Karpas-422 (cell line): ENCODE results near the gene ZNF480. TPM values are rescaled to one million over a fixed set of nuclear protein-coding genes. Genes with fewer than 3 reads are reported as not detected.
A peak's percentile ranks its signal among the peaks of the same experiment; 100 is the strongest.
"Not testable (repeated sequence)": the region's sequence is repeated elsewhere in the genome, so short reads cannot be mapped to it uniquely, and the experiment has no call there.

Experiments
- DNase-seq: peaks from one replicate; pipeline ENCODE4 v3.0.0-alpha.2; 2015
- H2AFZ ChIP-seq: fragments of 200-600 bp; sonication (generic); 2 replicates; pipeline ENCODE4 v1.6.1; 2014; ENCODE audit warnings: antibody characterized with exemption, low read length, mixed read lengths
- H3K27ac ChIP-seq: fragments of 200-600 bp; sonication (generic); 2 replicates; pipeline ENCODE4 v1.5.1; 2014; ENCODE audit warnings: mild to moderate bottlenecking, low read length, moderate library complexity
- H3K27me3 ChIP-seq: fragments of 200-600 bp; sonication (generic); 2 replicates; pipeline ENCODE4 v1.6.1; 2014; ENCODE audit warnings: low read length, mixed read lengths
- H3K36me3 ChIP-seq: fragments of 200-600 bp; sonication (generic); 2 replicates; pipeline ENCODE4 v1.6.1; 2014; ENCODE audit warnings: low read length, mixed read lengths; ENCODE audit not compliant: insufficient read depth
- H3K4me1 ChIP-seq: fragments of 200-600 bp; sonication (generic); 2 replicates; pipeline ENCODE4 v1.6.1; 2014; ENCODE audit warnings: mild to moderate bottlenecking, low read length, mixed read lengths
- H3K4me2 ChIP-seq: fragments of 200-600 bp; sonication (generic); 2 replicates; pipeline ENCODE4 v1.6.1; 2014; ENCODE audit warnings: low read length, low read depth, mild to moderate bottlenecking; ENCODE audit not compliant: poor library complexity, severe bottlenecking
- H3K4me3 ChIP-seq: fragments of 200-600 bp; sonication (generic); 2 replicates; pipeline ENCODE4 v1.5.1; 2014; ENCODE audit warnings: mild to moderate bottlenecking, antibody characterized with exemption, low read length, mixed read lengths
- H3K79me2 ChIP-seq: fragments of 200-600 bp; sonication (generic); 2 replicates; pipeline ENCODE4 v1.6.1; 2014; ENCODE audit warnings: mild to moderate bottlenecking, low read length, mixed read lengths
- H3K9ac ChIP-seq: fragments of 200-600 bp; sonication (generic); 2 replicates; pipeline ENCODE4 v1.6.0; 2014; ENCODE audit warnings: low read length
- H3K9me2 ChIP-seq: fragments of 200-600 bp; sonication (generic), shearing (Covaris generic); replicated peaks from 2 replicates; pipeline ENCODE4 v1.6.0; 2014; ENCODE audit warnings: mild to moderate bottlenecking, low read length, moderate library complexity; ENCODE audit not compliant: insufficient read depth
- H3K9me3 ChIP-seq: fragments of 300-700, 200-600 bp; sonication (generic); 2 replicates; pipeline ENCODE4 v1.6.1; 2014; ENCODE audit warnings: low read length, mixed read lengths
- H4K20me1 ChIP-seq: fragments of 200-600 bp; sonication (generic); 2 replicates; pipeline ENCODE4 v1.6.1; 2014; ENCODE audit warnings: mild to moderate bottlenecking, antibody characterized with exemption, low read length, low read depth; ENCODE audit not compliant: insufficient read depth
- total RNA-seq: library from RNA; depleted of rRNA; stranded (reverse); fragments of >200 nt; shearing (Covaris generic); gene quantifications from 2 replicates; pipeline ENCODE4 v1.2.3, GENCODE V29; 2014; ENCODE audit warnings: low replicate concordance

The ZNF480 gene
- total RNA-seq, 1 experiment from 2014 or later = 33.9 TPM

DNA sequence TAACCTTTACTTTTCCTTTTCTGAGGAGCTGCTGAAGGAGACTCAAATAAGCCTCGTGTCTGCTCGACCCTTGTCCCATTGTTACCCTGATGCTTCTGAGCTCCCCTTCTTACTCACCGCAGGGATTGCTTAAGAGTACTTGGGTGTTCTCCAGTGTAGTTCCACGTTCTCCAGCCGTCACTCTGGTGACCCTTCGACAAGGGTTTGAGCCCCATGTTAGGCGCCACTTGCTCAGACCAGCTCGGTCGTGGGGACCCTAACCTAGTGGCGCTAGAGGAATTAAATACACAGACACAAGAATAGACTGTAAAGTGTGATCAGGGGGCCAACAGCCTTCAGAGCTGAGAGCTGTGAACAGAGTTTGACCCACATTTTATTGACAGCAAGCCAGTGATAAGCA, 10.3 kb downstream of the ZNF480 start:
- peaks cover 93% of the 10 kb centered on the region for H3K36me3 ChIP-seq
- H4K20me1 ChIP-seq = no peaks in the 10 kb centered on the region
- peak; percentile 64 for DNase-seq
- no peak overlapping the region for H2AFZ ChIP-seq
- H3K4me1 ChIP-seq = no peaks in the 10 kb centered on the region
- H3K27me3 ChIP-seq = no peaks in the 10 kb centered on the region
- H3K79me2 ChIP-seq = peaks cover 44% of the 10 kb centered on the region
- peaks cover 61% of the 10 kb centered on the region for H3K9me3 ChIP-seq
- no peak overlapping the region for H3K9ac ChIP-seq
- H3K4me2 ChIP-seq = no peak overlapping the region
- H3K27ac ChIP-seq = no peak overlapping the region
- no peak overlapping the region for H3K4me3 ChIP-seq
- H3K9me2 ChIP-seq = no peaks in the 10 kb centered on the region

DNA sequence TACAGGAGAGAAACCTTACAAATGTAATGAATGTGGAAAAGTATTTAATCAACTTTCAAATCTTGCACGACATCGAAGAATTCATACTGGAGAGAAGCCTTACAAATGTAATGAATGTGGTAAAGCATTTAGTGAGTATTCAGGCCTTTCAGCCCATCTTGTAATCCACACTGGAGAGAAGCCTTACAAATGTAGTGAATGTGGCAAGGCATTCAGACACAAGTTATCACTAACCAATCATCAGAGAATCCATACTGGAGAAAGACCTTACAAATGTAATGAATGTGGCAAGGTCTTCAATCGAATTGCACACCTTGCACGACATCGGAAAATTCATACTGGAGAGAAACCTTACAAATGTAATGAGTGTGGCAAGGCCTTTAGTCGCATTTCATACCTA, 25.5 kb downstream of the ZNF480 start:
- H3K4me1 ChIP-seq = no peaks in the 10 kb centered on the region
- no peak overlapping the region for H3K27ac ChIP-seq
- peaks cover 84% of the 10 kb centered on the region for H3K36me3 ChIP-seq
- H4K20me1 ChIP-seq = no peaks in the 10 kb centered on the region
- H3K9ac ChIP-seq = no peak overlapping the region
- no peaks in the 10 kb centered on the region for H3K27me3 ChIP-seq
- H2AFZ ChIP-seq = no peak overlapping the region
- peaks cover 81% of the 10 kb centered on the region for H3K9me3 ChIP-seq
- no peak overlapping the region for H3K4me3 ChIP-seq
- no peak overlapping the region for H3K4me2 ChIP-seq
- peaks cover 20% of the 10 kb centered on the region for H3K79me2 ChIP-seq
- DNase-seq = no peak
- no peaks in the 10 kb centered on the region for H3K9me2 ChIP-seq

DNA sequence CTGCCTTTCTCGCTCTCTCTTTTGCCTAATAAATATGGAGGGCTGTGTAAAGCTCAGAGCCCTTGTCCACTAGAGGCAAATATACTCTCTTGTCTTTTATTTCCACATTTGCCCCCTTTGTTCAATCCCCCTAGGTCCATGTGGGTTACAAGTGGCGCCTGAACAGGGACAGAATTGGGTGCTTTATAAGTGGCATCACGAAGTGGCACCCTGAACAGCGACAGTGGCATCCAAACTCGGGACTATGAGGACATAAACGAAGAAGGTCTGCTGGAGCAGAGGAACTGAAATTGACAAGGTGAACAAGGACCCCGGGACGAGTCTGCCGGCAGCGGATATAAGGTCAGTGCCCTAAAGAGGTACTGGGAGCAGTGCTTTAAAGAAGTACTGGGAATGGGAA, 34.8 kb downstream of the ZNF480 start:
- H3K9ac ChIP-seq = no peak overlapping the region
- DNase-seq = no peak
- H3K9me3 ChIP-seq = peaks cover 23% of the 10 kb centered on the region

DNA sequence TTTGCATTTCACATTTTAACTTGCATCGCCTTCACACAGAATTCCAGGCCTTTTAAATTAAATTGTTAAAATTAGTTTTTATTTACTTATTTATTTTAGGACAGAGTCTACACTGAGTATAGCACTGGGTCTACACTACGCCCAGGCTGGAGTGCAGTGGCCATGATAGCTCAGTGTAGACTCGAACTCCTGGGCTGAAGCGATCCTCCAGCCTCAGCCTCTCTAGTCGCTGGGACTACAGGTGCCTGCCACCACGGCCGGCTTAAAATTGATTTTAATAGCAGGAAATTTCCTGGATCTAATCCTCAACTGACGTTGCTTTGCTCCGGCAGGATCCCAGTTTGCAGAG, 38.8 kb downstream of the ZNF480 start:
- Histone ChIP-seq H3K9me2 (no peaks in the 10 kb centered on the region), H3K79me2 (peaks cover 24% of the 10 kb centered on the region), H3K36me3 (peaks cover 18% of the 10 kb centered on the region), H3K4me1 (peaks cover 5% of the 10 kb centered on the region), H2AFZ (no peak overlapping the region), H3K9me3 (peaks cover 13% of the 10 kb centered on the region), H3K27me3 (no peaks in the 10 kb centered on the region), H3K27ac (no peak overlapping the region), H3K9ac (peak overlapping the region; percentile 90), H4K20me1 (no peaks in the 10 kb centered on the region), H3K4me2 (peak overlapping the region; percentile 87), H3K4me3 (peak overlapping the region; percentile 86)
- DNase-seq = no peak

More for the DNA sequence above, 34.8 kb downstream of the ZNF480 start:
- no peak overlapping the region for H3K27ac ChIP-seq
- H3K36me3 ChIP-seq = 0 out of 2 replicates have a peak, but pooled peaks cover 6% of the 10 kb centered on the region
- no peak overlapping the region for H3K4me2 ChIP-seq
- H3K9me2 ChIP-seq = no peaks in the 10 kb centered on the region
- H4K20me1 ChIP-seq = no peaks in the 10 kb centered on the region
- no peak overlapping the region for H3K4me3 ChIP-seq
- no peaks in the 10 kb centered on the region for H3K4me1 ChIP-seq
- no peaks in the 10 kb centered on the region for H3K27me3 ChIP-seq
- H2AFZ ChIP-seq = no peak overlapping the region
- H3K79me2 ChIP-seq = peaks cover 7% of the 10 kb centered on the region

DNA sequence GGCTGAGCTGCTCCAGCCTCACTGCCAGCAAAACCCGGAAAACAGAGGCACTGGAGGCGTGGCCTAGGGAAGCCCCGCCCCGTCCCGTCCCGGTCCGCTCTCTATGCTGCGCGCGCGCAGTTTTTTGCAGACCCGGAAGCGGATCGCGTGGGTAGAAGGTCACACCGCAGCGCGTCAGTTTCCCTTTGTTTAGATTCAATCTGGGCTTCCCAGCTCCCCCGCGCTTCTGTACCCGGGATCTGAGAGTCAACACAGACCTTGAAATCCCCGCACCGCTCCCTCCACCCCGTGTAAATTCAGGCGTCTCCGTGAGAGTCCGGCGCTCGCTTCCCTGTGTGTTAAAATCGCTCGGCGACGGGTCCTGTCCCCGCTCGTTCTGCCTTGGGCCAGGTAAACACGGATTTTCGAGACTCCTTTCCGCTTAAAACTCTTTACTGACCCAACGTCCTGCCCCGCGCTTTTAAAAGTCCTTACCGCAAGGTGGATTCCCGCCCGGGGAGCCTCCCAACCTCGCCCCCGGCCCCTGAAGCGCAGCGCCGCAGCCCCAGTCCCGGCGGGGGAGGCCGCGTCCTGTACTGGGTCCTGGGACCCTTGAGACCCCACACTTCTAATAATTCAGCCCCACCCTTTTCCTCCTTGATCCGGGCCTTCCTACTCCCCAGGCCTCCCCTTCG, 39.3 kb downstream of the ZNF480 start, which contains the start of gene ZNF610:
ZNF610 (plus strand) TSS at position 127 of the 674 bp plus-strand sequence. CDS start 12,930 bp downstream, outside the sequence.
- Histone ChIP-seq H4K20me1 (no peaks in the 10 kb centered on the region), H3K36me3 (peaks cover 18% of the 10 kb centered on the region), H2AFZ (no peak within 1 kb of the TSS; the same call in 1 of the 2 replicates), H3K79me2 (peaks cover 24% of the 10 kb centered on the region), H3K9me3 (peaks cover 9% of the 10 kb centered on the region; the same call in 1 of the 2 replicates), H3K9ac (peak within 1 kb of the TSS; percentile 90), H3K4me3 (peak within 1 kb of the TSS; percentile 86), H3K4me1 (peaks cover 5% of the 10 kb centered on the region), H3K27ac (peak within 1 kb of the TSS; percentile 46; the same call in 1 of the 2 replicates), H3K4me2 (peak within 1 kb of the TSS; percentile 87), H3K27me3 (no peaks in the 10 kb centered on the region), H3K9me2 (no peaks in the 10 kb centered on the region)
- peak; percentile 97 for DNase-seq

DNA sequence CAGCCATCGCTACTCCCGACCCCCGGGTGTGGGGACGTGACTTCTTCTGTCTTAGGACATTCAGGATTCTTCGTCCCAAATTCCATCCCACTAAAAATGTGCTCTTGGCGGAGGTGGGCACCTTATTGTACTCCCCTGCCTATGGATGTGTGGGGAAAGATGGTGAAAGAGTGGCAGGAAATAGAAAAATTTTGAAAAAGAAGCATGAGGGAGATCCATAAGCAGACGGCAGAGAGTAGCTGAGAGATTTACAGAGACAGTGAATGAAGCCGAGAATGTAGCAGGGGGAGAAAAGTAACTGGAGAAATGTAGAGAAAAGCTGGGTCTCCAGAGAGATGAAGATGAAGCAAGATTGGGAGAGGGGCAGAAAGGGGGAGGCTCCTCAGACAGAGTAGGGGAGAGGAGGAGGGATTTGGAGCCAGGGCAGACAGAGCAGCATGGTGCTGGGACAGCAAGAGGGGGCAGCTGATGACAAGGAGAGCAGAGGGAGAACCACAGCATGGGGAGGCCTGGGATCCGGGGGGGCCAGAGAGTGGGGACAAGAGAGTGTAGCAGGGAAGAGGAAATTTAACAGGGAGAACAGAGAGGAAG, 39.9 kb downstream of the ZNF480 start:
- Histone ChIP-seq H3K4me1 (peaks cover 5% of the 10 kb centered on the region), H3K36me3 (peaks cover 18% of the 10 kb centered on the region), H3K4me2 (peak overlapping the region; percentile 87), H4K20me1 (no peaks in the 10 kb centered on the region), H3K4me3 (peak overlapping the region; percentile 86), H3K9me3 (peaks cover 5% of the 10 kb centered on the region; the same call in 1 of the 2 replicates), H3K9me2 (no peaks in the 10 kb centered on the region), H3K79me2 (peaks cover 24% of the 10 kb centered on the region), H3K27ac (peak overlapping the region; percentile 46; the same call in 1 of the 2 replicates), H3K9ac (peak overlapping the region; percentile 90), H3K27me3 (no peaks in the 10 kb centered on the region), H2AFZ (no peak overlapping the region; the same call in 1 of the 2 replicates)
- DNase-seq = peak; percentile 62

DNA sequence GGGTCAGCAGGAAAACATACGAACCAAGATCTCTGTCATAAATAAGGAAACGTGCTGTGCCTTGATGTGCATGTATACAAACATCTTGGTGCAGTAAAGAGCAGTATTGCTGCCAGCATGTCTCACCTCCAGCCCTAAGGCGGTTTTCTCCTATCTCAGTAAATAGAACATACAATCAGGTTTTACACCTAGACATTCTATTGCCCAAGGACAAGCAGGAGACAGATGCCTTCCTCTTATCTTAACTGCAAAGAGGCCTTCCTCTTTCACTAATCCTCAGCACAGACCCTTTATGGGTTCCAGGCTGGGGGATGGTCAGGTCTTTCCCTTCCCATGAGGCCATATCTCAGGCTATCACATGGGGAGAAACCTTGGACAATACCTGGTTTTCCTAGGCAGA, 42.1 kb downstream of the ZNF480 start:
- not testable (repeated sequence) for H4K20me1 ChIP-seq, H3K9me3 ChIP-seq, H3K9me2 ChIP-seq, DNase-seq, H3K4me2 ChIP-seq, H2AFZ ChIP-seq, H3K27ac ChIP-seq, H3K9ac ChIP-seq, H3K27me3 ChIP-seq, H3K4me3 ChIP-seq, H3K4me1 ChIP-seq
- Histone ChIP-seq H3K36me3 (peaks cover 16% of the 10 kb centered on the region), H3K79me2 (peaks cover 24% of the 10 kb centered on the region)

DNA sequence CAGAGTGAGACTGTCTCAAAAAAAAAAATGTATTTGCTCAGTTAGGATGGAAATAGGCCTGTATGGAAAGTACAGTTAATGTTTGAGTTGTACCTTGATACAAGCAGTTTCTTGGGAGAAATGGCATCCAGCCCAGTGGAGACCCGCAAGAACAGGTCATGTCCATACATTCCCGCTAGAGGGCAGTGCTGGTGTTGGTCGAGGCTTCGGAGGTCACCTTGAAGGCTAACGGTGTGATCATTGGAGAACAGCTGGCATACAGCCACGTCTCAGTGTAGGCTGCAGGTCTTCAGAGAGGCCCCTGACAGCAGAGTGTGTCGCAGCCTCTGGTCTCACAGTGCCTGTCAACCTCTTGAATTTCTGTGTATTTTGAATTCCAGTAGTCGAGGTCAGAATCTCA, 46.6 kb downstream of the ZNF480 start:
- H3K4me3 ChIP-seq = no peak overlapping the region
- no peaks in the 10 kb centered on the region for H3K9me3 ChIP-seq
- H4K20me1 ChIP-seq = no peaks in the 10 kb centered on the region
- no peaks in the 10 kb centered on the region for H3K4me1 ChIP-seq
- no peak overlapping the region for H3K9ac ChIP-seq
- H3K27ac ChIP-seq = no peak overlapping the region
- no peaks in the 10 kb centered on the region; the same call in 1 of the 2 replicates for H3K79me2 ChIP-seq
- no peaks in the 10 kb centered on the region for H3K27me3 ChIP-seq
- peaks cover 18% of the 10 kb centered on the region for H3K36me3 ChIP-seq
- H2AFZ ChIP-seq = no peak overlapping the region
- peak; percentile 90 for DNase-seq
- H3K9me2 ChIP-seq = no peaks in the 10 kb centered on the region
- H3K4me2 ChIP-seq = no peak overlapping the region
